Esophagus muscularis mucosa (tissue), 4 donors: Measurements from ENCODE around the gene ADGRA1. TPM values are rescaled to one million over a fixed set of nuclear protein-coding genes. Genes with fewer than 3 reads are reported as not detected.

ENCODE experiments used
- DNase-seq: peaks from one replicate; pipeline ENCODE4 v3.0.0-alpha.2; 2017; ENCODE audit errors: extremely low spot score
- H3K27ac ChIP-seq, 4 donors: fragments of 200-600 bp; sonication (generic); replicated peaks in 1 of 4; 1 replicate in 3 of 4; 2 replicates in 1 of 4; pipeline ENCODE4 v1.5.1; 2016 to 2019; ENCODE audit warnings: mild to moderate bottlenecking in 1 of 4
- H3K27me3 ChIP-seq, 4 donors: fragments of 200-600 bp; sonication (generic); one replicate each; pipeline versions ENCODE4 v1.5.1 to v1.6.0; 2016 to 2019
- H3K36me3 ChIP-seq, 4 donors: fragments of 200-600 bp; sonication (generic); one replicate each; pipeline ENCODE4 v1.5.1; 2016 to 2019
- H3K4me1 ChIP-seq, 4 donors: fragments of 200-600 bp; sonication (generic); one replicate each; pipeline ENCODE4 v1.5.1; 2016 to 2019
- H3K4me3 ChIP-seq, 4 donors: fragments of 200-600 bp; sonication (generic); 1 replicate in 2 of 4; 2 replicates in 2 of 4; pipeline ENCODE4 v1.5.1; 2016 to 2019; ENCODE audit warnings: mild to moderate bottlenecking in 4 of 4, moderate library complexity in 1 of 4
- H3K9me3 ChIP-seq, 4 donors: fragments of 200-600 bp; sonication (generic); 1 replicate in 3 of 4; 2 replicates in 1 of 4; pipeline ENCODE4 v1.5.1; 2016 to 2019
- CTCF ChIP-seq, 3 experiments: fragments of 200-600 bp in 2 of 3; fragments of 450-650 bp in 1 of 3; sonication (generic) in 2 of 3; IDR thresholded peaks; one replicate each; pipeline ENCODE4 v1.5.1; 2017 to 2019; ENCODE audit warnings: antibody characterized with exemption in 3 of 3, mild to moderate bottlenecking in 2 of 3, moderate library complexity in 1 of 3
- EP300 ChIP-seq: sonication (generic); formaldehyde crosslinking; IDR thresholded peaks from one replicate; pipeline ENCODE4 v1.6.1; 2017; ENCODE audit warnings: antibody characterized with exemption
- POLR2A ChIP-seq: fragments of 450-650 bp; IDR thresholded peaks from one replicate; pipeline ENCODE4 v1.6.1; 2017; ENCODE audit warnings: antibody characterized with exemption, moderate library complexity, mild to moderate bottlenecking, low read depth
- POLR2AphosphoS5 ChIP-seq, 2 donors: sonication (generic); formaldehyde crosslinking; IDR thresholded peaks; one replicate each; pipeline ENCODE4 v1.6.1; 2017; ENCODE audit warnings: antibody characterized with exemption in 2 of 2
- WGBS: methylation state at CpG from one replicate; pipeline ENCODE4 v1.1.5; 2018; 5-methylcytosine and 5-hydroxymethylcytosine counted together
- intact Hi-C: fragments of 100-400 bp; cut with DNase I; formaldehyde crosslinking; loops from one replicate; pipeline ENCODE4 v1.15.1; 2023
- total RNA-seq, 4 donors: library from RNA; depleted of rRNA; stranded (reverse); fragments of >200 nt; gene quantifications; one replicate each; pipeline versions ENCODE4 v1.1.0 to v1.2.1, GENCODE V29; 2016

The ADGRA1 gene
- total RNA-seq, 4 donors from 2014 or later = under 0.01 to 0.06 TPM; not detected in 2

- intact Hi-C loops = no loop called here
- peaks cover 0 to 94% (median 1%) of the 10 kb centered on the region in 4 donors for H3K27me3 ChIP-seq
- no peaks in the 10 kb centered on the region for H3K9me3 ChIP-seq
- no peak for DNase-seq
- H3K27ac ChIP-seq = no peak overlapping the region
- no peaks in the 10 kb centered on the region for H3K36me3 ChIP-seq
- WGBS = 76% methylated on average over 40 of the region's 44 CpGs
- TF ChIP-seq POLR2AphosphoS5 (IDR thresholded peaks at IDR 0.05) = no peak
- TF ChIP-seq CTCF (IDR thresholded peaks at IDR 0.05) = no peak
- TF ChIP-seq POLR2A = no peak
- TF ChIP-seq EP300 = no peak
- peaks cover 0 to 6% (median 5%) of the 10 kb centered on the region in 4 donors for H3K4me1 ChIP-seq
- H3K4me3 ChIP-seq = no peak overlapping the region
These were observed 10.9 kb downstream of the ADGRA1 start for GRCh38 chr10:133098426-133099124.

GRCh38 chr10:133099571-133099970 is 11.8 kb downstream of the ADGRA1 start:
- intact Hi-C loops = no loop called here
- DNase-seq = no peak
- TF ChIP-seq POLR2AphosphoS5 (IDR thresholded peaks at IDR 0.05) = no peak
- TF ChIP-seq EP300 = no peak
- no peak for TF ChIP-seq POLR2A
- no peak for TF ChIP-seq CTCF (IDR thresholded peaks at IDR 0.05)
- H3K27me3 ChIP-seq = peaks cover 0 to 100% (median 1%) of the 10 kb centered on the region in 4 donors
- H3K36me3 ChIP-seq = no peaks in the 10 kb centered on the region
- WGBS = 54% methylated on average over 4 of the region's 5 CpGs
- H3K27ac ChIP-seq = no peak overlapping the region
- no peak overlapping the region for H3K4me3 ChIP-seq
- H3K4me1 ChIP-seq = peaks cover 0 to 6% (median 5%) of the 10 kb centered on the region in 4 donors
- H3K9me3 ChIP-seq = no peaks in the 10 kb centered on the region

GRCh38 chr10:133100186-133100585 is 12.5 kb downstream of the ADGRA1 start:
- intact Hi-C loops = no loop called here
- no peak overlapping the region for H3K27ac ChIP-seq

GRCh38 chr10:133100706-133101415 is 13.1 kb downstream of the ADGRA1 start:
- Histone ChIP-seq H3K9me3 (peaks cover 0 to 1% (median 0%) of the 10 kb centered on the region in 4 donors), H3K36me3 (no peaks in the 10 kb centered on the region), H3K4me3 (no peak overlapping the region), H3K4me1 (peaks cover 0 to 6% (median 5%) of the 10 kb centered on the region in 4 donors), H3K27ac (no peak overlapping the region), H3K27me3 (peaks cover 0 to 100% (median 1%) of the 10 kb centered on the region in 4 donors)
- TF ChIP-seq POLR2A = no peak
- no peak for TF ChIP-seq CTCF (IDR thresholded peaks at IDR 0.05)
- TF ChIP-seq POLR2AphosphoS5 (IDR thresholded peaks at IDR 0.05) = no peak
- no peak for TF ChIP-seq EP300
- WGBS = 32% methylated on average over 13 of the region's 37 CpGs
- no peak for DNase-seq
- intact Hi-C loops = no loop called here

More at GRCh38 chr10:133100186-133100585, 12.5 kb downstream of the ADGRA1 start:
- Histone ChIP-seq H3K27me3 (peaks cover 0 to 100% (median 1%) of the 10 kb centered on the region in 4 donors), H3K9me3 (no peaks in the 10 kb centered on the region), H3K4me3 (no peak overlapping the region), H3K36me3 (no peaks in the 10 kb centered on the region), H3K4me1 (peaks cover 0 to 6% (median 5%) of the 10 kb centered on the region in 4 donors)
- DNase-seq = no peak
- WGBS = 92% methylated on average over 22 of the region's 24 CpGs
- no peak for TF ChIP-seq CTCF (IDR thresholded peaks at IDR 0.05)
- TF ChIP-seq EP300 = no peak
- TF ChIP-seq POLR2A = no peak
- no peak for TF ChIP-seq POLR2AphosphoS5 (IDR thresholded peaks at IDR 0.05)
